ENCODE results near the gene ANKRD55.

ANKRD55 gene

DNA sequence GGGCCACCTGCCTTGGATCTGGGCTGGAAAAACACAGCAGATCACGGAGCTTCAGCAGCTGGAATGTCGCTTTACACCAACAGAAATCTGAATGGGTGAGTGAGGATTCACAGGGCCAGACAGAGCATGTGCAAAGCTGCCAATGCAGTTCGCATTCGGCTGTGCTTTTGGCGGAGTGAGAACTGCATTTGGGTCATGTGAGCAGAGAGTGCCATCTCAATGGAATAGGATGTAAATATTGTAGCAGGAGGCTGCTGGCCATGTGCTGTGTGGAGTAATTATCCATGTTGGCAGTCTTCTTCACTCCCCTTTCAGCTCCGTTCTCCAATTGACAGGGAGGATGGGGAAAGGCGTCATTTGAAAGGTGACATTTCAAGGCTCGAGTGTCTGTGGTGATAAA is at the start of gene ANKRD55:
Gene ANKRD55, minus strand, starts transcription at position 101 of the 400 bp plus-strand sequence. CDS start 417 bp downstream, outside the sequence.
- no peak within 1 kb of the TSS for H3K9ac ChIP-seq (ENCODE audit: low read depth, low read length)
- H3K4me3 ChIP-seq (ENCODE audit: low read depth, low read length): no peak within 1 kb of the TSS
- H3K27me3 ChIP-seq (ENCODE audit: control insufficient read depth, insufficient read depth, low read length): no peaks in the 10 kb centered on the region
- H3K9me3 ChIP-seq (ENCODE audit: control insufficient read depth, insufficient read depth, low read length): no peaks in the 10 kb centered on the region
- H3K4me1 ChIP-seq (ENCODE audit: control insufficient read depth, insufficient read depth, low read length): peaks cover 5% of the 10 kb centered on the region
- H3K36me3 ChIP-seq (ENCODE audit: control insufficient read depth, insufficient read depth, low read length): no peaks in the 10 kb centered on the region

DNA sequence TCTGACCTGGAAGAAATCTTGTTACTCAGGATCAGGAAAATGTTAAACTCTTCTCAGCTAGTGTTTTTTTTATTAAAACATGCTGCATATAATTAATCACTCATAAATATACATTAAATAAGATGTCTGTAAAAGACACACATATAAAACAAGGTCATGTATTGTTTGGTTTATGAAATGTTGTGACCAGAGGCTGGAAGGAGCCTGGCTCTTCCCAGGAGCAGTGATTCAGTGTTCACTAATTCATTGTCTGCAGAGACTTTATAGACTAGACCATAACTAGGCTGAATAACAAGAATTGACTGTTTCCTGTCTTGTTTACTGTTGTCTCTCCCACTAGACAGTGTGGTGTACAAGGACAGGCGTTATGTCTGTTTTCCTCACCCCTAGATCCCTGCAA is 49.1 kb upstream of the ANKRD55 start:
- H3K9ac ChIP-seq (ENCODE audit: low read depth, low read length): no peak overlapping the region
- H3K4me3 ChIP-seq (ENCODE audit: low read depth, low read length): no peak overlapping the region

GRCh38 chr5:56281489-56282165 is 48.5 kb upstream of the ANKRD55 start:
- H3K27me3 ChIP-seq (ENCODE audit: control insufficient read depth, insufficient read depth, low read length): no peaks in the 10 kb centered on the region

More for the DNA sequence above, 49.1 kb upstream of the ANKRD55 start:
- H3K4me1 ChIP-seq (ENCODE audit: control insufficient read depth, insufficient read depth, low read length): no peaks in the 10 kb centered on the region
- H3K27me3 ChIP-seq (ENCODE audit: control insufficient read depth, insufficient read depth, low read length): no peaks in the 10 kb centered on the region
- H3K36me3 ChIP-seq (ENCODE audit: control insufficient read depth, insufficient read depth, low read length): no peaks in the 10 kb centered on the region
- H3K9me3 ChIP-seq (ENCODE audit: control insufficient read depth, insufficient read depth, low read length): no peaks in the 10 kb centered on the region

DNA sequence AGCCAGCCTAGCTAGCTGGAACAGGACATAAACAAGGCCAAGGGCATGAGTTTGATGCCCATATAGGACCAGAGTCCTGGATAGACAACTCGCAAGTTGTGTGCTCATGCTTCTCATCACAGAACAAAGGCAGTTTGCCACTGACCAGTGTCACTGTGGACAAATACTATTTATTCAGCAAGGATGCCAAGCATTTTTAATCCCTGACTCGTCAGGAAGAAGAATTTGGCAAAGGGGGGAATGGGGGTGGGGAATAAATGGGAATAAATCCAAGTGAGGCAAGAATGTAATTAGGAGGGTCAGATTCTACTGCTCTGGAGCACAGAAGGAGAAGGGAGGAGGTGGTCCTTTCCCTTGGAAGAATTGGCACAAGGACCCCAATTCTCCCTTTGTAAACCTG is 46.8 kb upstream of the ANKRD55 start:
- no peaks in the 10 kb centered on the region for H3K36me3 ChIP-seq (ENCODE audit: control insufficient read depth, insufficient read depth, low read length)
- no peak overlapping the region for H3K4me3 ChIP-seq (ENCODE audit: low read depth, low read length)
- no peaks in the 10 kb centered on the region for H3K4me1 ChIP-seq (ENCODE audit: control insufficient read depth, insufficient read depth, low read length)
- no peaks in the 10 kb centered on the region for H3K27me3 ChIP-seq (ENCODE audit: control insufficient read depth, insufficient read depth, low read length)
- H3K9ac ChIP-seq (ENCODE audit: low read depth, low read length): no peak overlapping the region
- H3K9me3 ChIP-seq (ENCODE audit: control insufficient read depth, insufficient read depth, low read length): no peaks in the 10 kb centered on the region

More at GRCh38 chr5:56281489-56282165, 48.5 kb upstream of the ANKRD55 start:
- no peaks in the 10 kb centered on the region for H3K4me1 ChIP-seq (ENCODE audit: control insufficient read depth, insufficient read depth, low read length)
- no peak overlapping the region for H3K9ac ChIP-seq (ENCODE audit: low read depth, low read length)
- H3K9me3 ChIP-seq (ENCODE audit: control insufficient read depth, insufficient read depth, low read length): no peaks in the 10 kb centered on the region
- H3K4me3 ChIP-seq (ENCODE audit: low read depth, low read length): no peak overlapping the region
- H3K36me3 ChIP-seq (ENCODE audit: control insufficient read depth, insufficient read depth, low read length): no peaks in the 10 kb centered on the region

DNA sequence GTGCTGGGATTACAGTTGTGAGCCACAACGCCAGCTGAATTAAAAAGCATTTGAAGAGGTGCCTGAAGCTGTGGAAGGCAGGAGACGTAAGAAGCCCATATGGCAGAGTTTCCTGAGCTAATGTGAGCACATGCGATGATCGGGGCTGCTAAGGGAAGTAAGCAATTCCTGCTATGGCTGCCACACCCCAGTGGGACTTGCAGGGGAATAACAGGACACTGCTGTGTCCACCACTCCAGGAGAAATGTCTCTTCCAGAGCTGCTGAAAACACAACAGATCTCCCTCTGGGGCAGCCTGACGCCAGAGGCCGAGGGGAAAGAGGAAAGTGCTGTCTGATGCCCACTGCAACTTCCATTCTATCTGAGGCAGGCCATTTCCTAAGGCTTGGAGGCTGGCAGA is 46.2 kb upstream of the ANKRD55 start:
- Histone ChIP-seq H3K9ac (ENCODE audit: low read depth, low read length) (no peak overlapping the region), H3K36me3 (ENCODE audit: control insufficient read depth, insufficient read depth, low read length) (no peaks in the 10 kb centered on the region), H3K4me3 (ENCODE audit: low read depth, low read length) (no peak overlapping the region), H3K9me3 (ENCODE audit: control insufficient read depth, insufficient read depth, low read length) (no peaks in the 10 kb centered on the region), H3K4me1 (ENCODE audit: control insufficient read depth, insufficient read depth, low read length) (no peaks in the 10 kb centered on the region), H3K27me3 (ENCODE audit: control insufficient read depth, insufficient read depth, low read length) (no peaks in the 10 kb centered on the region)

- Histone ChIP-seq H3K9me3 (ENCODE audit: control insufficient read depth, insufficient read depth, low read length) (no peaks in the 10 kb centered on the region), H3K4me3 (ENCODE audit: low read depth, low read length) (no peak overlapping the region), H3K27me3 (ENCODE audit: control insufficient read depth, insufficient read depth, low read length) (no peaks in the 10 kb centered on the region), H3K9ac (ENCODE audit: low read depth, low read length) (no peak overlapping the region), H3K4me1 (ENCODE audit: control insufficient read depth, insufficient read depth, low read length) (no peaks in the 10 kb centered on the region), H3K36me3 (ENCODE audit: control insufficient read depth, insufficient read depth, low read length) (no peaks in the 10 kb centered on the region)
Observed at GRCh38 chr5:56278335-56278753, 45.2 kb upstream of the ANKRD55 start.

DNA sequence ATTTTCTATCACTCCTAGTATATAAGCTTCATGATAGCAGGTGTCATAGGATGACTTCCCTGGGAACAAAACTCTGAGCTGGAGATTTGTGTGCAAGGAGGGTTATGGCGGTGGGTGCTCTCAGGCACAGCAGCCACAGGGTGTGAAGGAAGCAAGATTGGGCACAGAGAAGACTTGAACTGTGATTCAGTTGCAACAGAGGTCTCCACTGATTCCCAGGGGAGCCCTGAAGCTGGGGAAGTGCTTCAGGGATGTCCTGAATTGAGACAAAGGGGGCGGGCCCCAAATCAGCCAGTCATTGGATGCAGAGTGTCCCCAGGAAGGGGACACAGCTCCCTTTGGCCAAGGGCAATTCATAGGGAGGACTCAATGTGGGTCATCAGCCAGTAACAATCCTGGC is 44.4 kb upstream of the ANKRD55 start:
- H3K4me3 ChIP-seq (ENCODE audit: low read depth, low read length): no peak overlapping the region
- no peaks in the 10 kb centered on the region for H3K9me3 ChIP-seq (ENCODE audit: control insufficient read depth, insufficient read depth, low read length)
- H3K36me3 ChIP-seq (ENCODE audit: control insufficient read depth, insufficient read depth, low read length): no peaks in the 10 kb centered on the region
- no peaks in the 10 kb centered on the region for H3K27me3 ChIP-seq (ENCODE audit: control insufficient read depth, insufficient read depth, low read length)
- no peaks in the 10 kb centered on the region for H3K4me1 ChIP-seq (ENCODE audit: control insufficient read depth, insufficient read depth, low read length)
- H3K9ac ChIP-seq (ENCODE audit: low read depth, low read length): no peak overlapping the region

DNA sequence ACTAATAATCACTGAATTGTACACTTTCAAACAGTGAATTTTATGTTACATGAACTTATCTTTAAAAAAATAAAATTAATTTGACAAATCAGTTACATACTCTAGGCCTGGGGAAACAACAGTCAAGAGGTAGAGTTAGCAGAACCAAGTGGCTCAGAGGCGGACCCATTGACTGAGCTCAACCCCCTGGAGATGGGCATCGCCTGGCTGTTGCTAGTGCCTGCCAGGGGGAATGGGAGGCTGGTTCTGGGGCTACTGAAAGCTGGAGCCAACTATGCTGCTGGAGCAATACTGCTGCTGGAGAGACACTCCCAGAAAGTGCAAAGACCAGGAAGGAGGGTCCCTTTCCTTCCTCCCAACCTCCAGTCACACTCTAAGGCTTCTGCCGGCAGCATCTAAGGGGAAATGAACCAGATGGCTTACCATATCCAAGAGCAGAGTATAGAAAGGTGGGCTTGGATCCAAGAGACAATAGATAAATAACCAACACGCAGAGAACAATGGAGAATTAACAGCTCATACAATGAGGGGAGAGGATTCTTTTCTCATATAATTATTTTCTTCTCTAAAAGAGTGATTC is 40.3 kb upstream of the ANKRD55 start:
- Histone ChIP-seq H3K36me3 (ENCODE audit: control insufficient read depth, insufficient read depth, low read length) (no peaks in the 10 kb centered on the region), H3K9ac (ENCODE audit: low read depth, low read length) (no peak overlapping the region), H3K27me3 (ENCODE audit: control insufficient read depth, insufficient read depth, low read length) (no peaks in the 10 kb centered on the region), H3K4me1 (ENCODE audit: control insufficient read depth, insufficient read depth, low read length) (no peaks in the 10 kb centered on the region), H3K4me3 (ENCODE audit: low read depth, low read length) (no peak overlapping the region), H3K9me3 (ENCODE audit: control insufficient read depth, insufficient read depth, low read length) (no peaks in the 10 kb centered on the region)

- H3K9me3 ChIP-seq (ENCODE audit: control insufficient read depth, insufficient read depth, low read length): no peaks in the 10 kb centered on the region
- no peaks in the 10 kb centered on the region for H3K4me1 ChIP-seq (ENCODE audit: control insufficient read depth, insufficient read depth, low read length)
- no peaks in the 10 kb centered on the region for H3K27me3 ChIP-seq (ENCODE audit: control insufficient read depth, insufficient read depth, low read length)
- H3K9ac ChIP-seq (ENCODE audit: low read depth, low read length): no peak overlapping the region
- H3K36me3 ChIP-seq (ENCODE audit: control insufficient read depth, insufficient read depth, low read length): no peaks in the 10 kb centered on the region
- no peak overlapping the region for H3K4me3 ChIP-seq (ENCODE audit: low read depth, low read length)
Observed at GRCh38 chr5:56272765-56273164, 39.6 kb upstream of the ANKRD55 start.

GRCh38 chr5:56270568-56271392 is 37.6 kb upstream of the ANKRD55 start:
- Histone ChIP-seq H3K4me3 (ENCODE audit: low read depth, low read length) (no peak overlapping the region), H3K9ac (ENCODE audit: low read depth, low read length) (no peak overlapping the region), H3K9me3 (ENCODE audit: control insufficient read depth, insufficient read depth, low read length) (no peaks in the 10 kb centered on the region), H3K27me3 (ENCODE audit: control insufficient read depth, insufficient read depth, low read length) (no peaks in the 10 kb centered on the region), H3K36me3 (ENCODE audit: control insufficient read depth, insufficient read depth, low read length) (no peaks in the 10 kb centered on the region), H3K4me1 (ENCODE audit: control insufficient read depth, insufficient read depth, low read length) (no peaks in the 10 kb centered on the region)

GRCh38 chr5:56270058-56270457 is 36.9 kb upstream of the ANKRD55 start:
- Histone ChIP-seq H3K9ac (ENCODE audit: low read depth, low read length) (no peak overlapping the region), H3K36me3 (ENCODE audit: control insufficient read depth, insufficient read depth, low read length) (no peaks in the 10 kb centered on the region), H3K4me3 (ENCODE audit: low read depth, low read length) (no peak overlapping the region), H3K27me3 (ENCODE audit: control insufficient read depth, insufficient read depth, low read length) (no peaks in the 10 kb centered on the region), H3K4me1 (ENCODE audit: control insufficient read depth, insufficient read depth, low read length) (no peaks in the 10 kb centered on the region), H3K9me3 (ENCODE audit: control insufficient read depth, insufficient read depth, low read length) (no peaks in the 10 kb centered on the region)

All from iPS-15b (cell line).